Retinal pigment epithelial cell (primary cell): ENCODE measurements around the gene ATP6AP1.

ENCODE experiments used
- DNase-seq: peaks from one replicate; pipeline ENCODE4 v3.0.0-alpha.2; 2010; ENCODE audit warnings: low read depth
- H3K4me3 ChIP-seq: 2 replicates; pipeline ENCODE4 v1.5.1; 2011; ENCODE audit warnings: mild to moderate bottlenecking, low read length, control low read depth, moderate library complexity
- CTCF ChIP-seq: conservative IDR thresholded peaks from 2 replicates; pipeline ENCODE4 v1.5.1; 2011; ENCODE audit warnings: low read depth, low read length, control low read depth, inconsistent platforms

ATP6AP1 gene

GRCh38 chrX:154476821-154477220, 48.3 kb downstream of the ATP6AP1 start:
- H3K4me3 ChIP-seq, result no peak overlapping the region
- TF ChIP-seq CTCF, result no peak
- no peak for DNase-seq

- DNase-seq, result no peak
- no peak for TF ChIP-seq CTCF
- H3K4me3 ChIP-seq, result peak overlapping the region; percentile 57
Observed at GRCh38 chrX:154477891-154478477, 49.5 kb downstream of the ATP6AP1 start.

- peak within 1 kb of the TSS; percentile 57 for H3K4me3 ChIP-seq
- TF ChIP-seq CTCF, result no peak
- peak; percentile 44 for DNase-seq
Observed at GRCh38 chrX:154478728-154479622, 50.5 kb downstream of the ATP6AP1 start, which contains the start of gene LAGE3. LAGE3 (minus strand) TSS chrX:154479281; CDS start chrX:154478915, 366 bp downstream.

GRCh38 chrX:154481195-154481594, 52.7 kb downstream of the ATP6AP1 start:
- TF ChIP-seq CTCF, result no peak
- no peak for DNase-seq

GRCh38 chrX:154481911-154482601, 53.6 kb downstream of the ATP6AP1 start:
- H3K4me3 ChIP-seq, result no peak overlapping the region
- DNase-seq, result no peak
- TF ChIP-seq CTCF, result no peak

More at GRCh38 chrX:154481195-154481594, 52.7 kb downstream of the ATP6AP1 start:
- no peak overlapping the region for H3K4me3 ChIP-seq

GRCh38 chrX:154482786-154483185, 54.3 kb downstream of the ATP6AP1 start:
- TF ChIP-seq CTCF, result no peak
- H3K4me3 ChIP-seq, result no peak overlapping the region
- DNase-seq, result no peak
